H54 (cell line): ENCODE results near the gene NACC2.
A peak's percentile ranks its signal among the peaks of the same experiment; 100 is the strongest.

Experiments
- DNase-seq: peaks from one replicate; pipeline ENCODE4 v3.0.0; 2011; ENCODE audit warnings: low spot score, mixed read lengths; ENCODE audit not compliant: insufficient read length
- FAIRE-seq: peaks from 3 replicates; lab custom pipeline; 2011; peaks lifted over from hg19 to GRCh38; lab: Jason Lieb, UNC
- POLR2A ChIP-seq: IDR thresholded peaks from 2 replicates; pipeline ENCODE4 v1.6.1; 2011; ENCODE audit warnings: low read depth, mild to moderate bottlenecking, low read length

Gene NACC2

GRCh38 chr9:136060671-136061371, 34.3 kb downstream of the NACC2 start:
- DNase-seq (no peak), FAIRE-seq (no peak)
- no peak for TF ChIP-seq POLR2A

GRCh38 chr9:136059851-136060670, 35.0 kb downstream of the NACC2 start:
- DNase-seq = no peak
- TF ChIP-seq POLR2A = no peak
- no peak for FAIRE-seq

- DNase-seq (no peak), FAIRE-seq (no peak)
- no peak for TF ChIP-seq POLR2A
These were observed 35.7 kb downstream of the NACC2 start for GRCh38 chr9:136059321-136059791.

- DNase-seq = no peak
- no peak for TF ChIP-seq POLR2A
- no peak for FAIRE-seq
These were observed 36.2 kb downstream of the NACC2 start for GRCh38 chr9:136058801-136059302.

GRCh38 chr9:136058084-136058483, 37.0 kb downstream of the NACC2 start:
- FAIRE-seq (no peak), DNase-seq (no peak)
- TF ChIP-seq POLR2A = no peak

- DNase-seq (no peak), FAIRE-seq (no peak)
- no peak for TF ChIP-seq POLR2A
These were observed 37.6 kb downstream of the NACC2 start for GRCh38 chr9:136057236-136058081.

- TF ChIP-seq POLR2A = no peak
- DNase-seq = no peak
- FAIRE-seq = no peak
These were observed 38.4 kb downstream of the NACC2 start for GRCh38 chr9:136056546-136057235.

- no peak for TF ChIP-seq POLR2A
- FAIRE-seq = no peak
- no peak for DNase-seq
These were observed 39.2 kb downstream of the NACC2 start for GRCh38 chr9:136055715-136056545.

- no peak for TF ChIP-seq POLR2A
- FAIRE-seq = no peak
- no peak for DNase-seq
These were observed 40.0 kb downstream of the NACC2 start for GRCh38 chr9:136054798-136055714.

- FAIRE-seq = no peak
These were observed 40.9 kb downstream of the NACC2 start for GRCh38 chr9:136054146-136054545.

GRCh38 chr9:136053757-136054142, 41.3 kb downstream of the NACC2 start:
- DNase-seq = no peak
- FAIRE-seq = peak; percentile 67
- TF ChIP-seq POLR2A = no peak

More at GRCh38 chr9:136054146-136054545, 40.9 kb downstream of the NACC2 start:
- DNase-seq = no peak
- TF ChIP-seq POLR2A = no peak
